Tibial nerve (tissue), 3 donors: ENCODE data around the gene CASP12.

Experiments
- POLR2A ChIP-seq, 2 donors: fragments of 450-650 bp; IDR thresholded peaks; one replicate each; pipeline ENCODE4 v1.6.1; 2017; ENCODE audit warnings: antibody characterized with exemption in 2 of 2, mild to moderate bottlenecking in 2 of 2, moderate library complexity in 2 of 2
- TF ChIP-seq, protein P1 (sequence below), 5 experiments: fragments of 200-600 bp in 3 of 5; fragments of 450-650 bp in 2 of 5; sonication (generic) in 3 of 5; IDR thresholded peaks; one replicate each; pipeline ENCODE4 v1.5.1; 2016 to 2019; ENCODE audit warnings: antibody characterized with exemption in 5 of 5, mild to moderate bottlenecking in 3 of 5, moderate library complexity in 2 of 5

DNA sequence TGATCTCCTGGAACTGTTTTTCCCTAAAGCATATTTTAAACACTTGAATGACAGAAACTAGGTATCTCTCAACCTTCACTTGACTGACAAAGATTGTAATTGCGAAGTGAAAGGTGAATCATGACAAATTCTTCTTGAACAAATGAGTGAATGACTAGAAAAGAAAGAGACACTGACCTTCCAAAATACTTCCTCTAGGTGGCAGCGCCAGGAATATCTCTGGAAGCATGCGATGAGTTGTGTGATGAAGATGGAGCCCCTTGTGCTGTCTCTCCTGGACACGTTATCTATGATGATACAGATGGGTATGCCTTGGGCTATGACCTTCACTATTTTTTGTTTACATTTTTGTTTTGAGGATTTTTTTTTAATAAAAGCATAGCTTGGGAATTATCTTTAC lies 7.0 kb upstream of the CASP12 start:
- TF ChIP-seq, protein P1, sequence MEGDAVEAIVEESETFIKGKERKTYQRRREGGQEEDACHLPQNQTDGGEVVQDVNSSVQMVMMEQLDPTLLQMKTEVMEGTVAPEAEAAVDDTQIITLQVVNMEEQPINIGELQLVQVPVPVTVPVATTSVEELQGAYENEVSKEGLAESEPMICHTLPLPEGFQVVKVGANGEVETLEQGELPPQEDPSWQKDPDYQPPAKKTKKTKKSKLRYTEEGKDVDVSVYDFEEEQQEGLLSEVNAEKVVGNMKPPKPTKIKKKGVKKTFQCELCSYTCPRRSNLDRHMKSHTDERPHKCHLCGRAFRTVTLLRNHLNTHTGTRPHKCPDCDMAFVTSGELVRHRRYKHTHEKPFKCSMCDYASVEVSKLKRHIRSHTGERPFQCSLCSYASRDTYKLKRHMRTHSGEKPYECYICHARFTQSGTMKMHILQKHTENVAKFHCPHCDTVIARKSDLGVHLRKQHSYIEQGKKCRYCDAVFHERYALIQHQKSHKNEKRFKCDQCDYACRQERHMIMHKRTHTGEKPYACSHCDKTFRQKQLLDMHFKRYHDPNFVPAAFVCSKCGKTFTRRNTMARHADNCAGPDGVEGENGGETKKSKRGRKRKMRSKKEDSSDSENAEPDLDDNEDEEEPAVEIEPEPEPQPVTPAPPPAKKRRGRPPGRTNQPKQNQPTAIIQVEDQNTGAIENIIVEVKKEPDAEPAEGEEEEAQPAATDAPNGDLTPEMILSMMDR (IDR thresholded peaks at IDR 0.05) = no peak
- TF ChIP-seq POLR2A (IDR thresholded peaks at IDR 0.05) = no peak
